ACHN (cell line): ENCODE results near the gene ZNF839.
"Not testable (repeated sequence)": the region's sequence is repeated elsewhere in the genome, so short reads cannot be mapped to it uniquely, and the experiment has no call there.

Source experiments
- DNase-seq: peaks from one replicate; pipeline ENCODE4 v3.0.0-alpha.2; 2015
- in situ Hi-C: cut with HindIII; loops from 2 replicates; pipeline ENCODE4 v1.10.0; 2017; ENCODE audit warnings: low sequenced_read_pairs, low pct_ligation_motif_present, low pct_unique_long_range_greater_than_20kb

The ZNF839 gene

DNA sequence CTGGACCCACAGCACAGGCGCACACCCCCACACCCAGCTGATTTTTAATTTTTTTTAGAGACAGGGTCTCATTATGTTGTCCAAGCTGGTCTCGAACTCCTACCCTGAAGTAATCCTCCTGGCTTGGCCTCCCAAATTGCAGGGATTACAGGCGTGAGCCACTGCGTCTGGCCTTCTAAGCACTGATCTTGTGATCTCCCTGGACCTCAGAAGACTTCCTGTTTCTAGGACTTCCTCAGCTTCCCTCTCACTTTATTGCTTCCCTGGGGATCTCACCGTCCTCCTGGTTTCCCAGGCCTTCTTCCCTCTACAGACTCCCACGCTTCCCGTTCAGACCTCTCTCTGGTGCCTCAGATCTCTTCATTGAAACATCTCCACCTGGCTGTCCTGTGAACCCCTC, 13.8 kb downstream of the ZNF839 start:
- in situ Hi-C loops, result no loop called here
- no peak for DNase-seq

DNA sequence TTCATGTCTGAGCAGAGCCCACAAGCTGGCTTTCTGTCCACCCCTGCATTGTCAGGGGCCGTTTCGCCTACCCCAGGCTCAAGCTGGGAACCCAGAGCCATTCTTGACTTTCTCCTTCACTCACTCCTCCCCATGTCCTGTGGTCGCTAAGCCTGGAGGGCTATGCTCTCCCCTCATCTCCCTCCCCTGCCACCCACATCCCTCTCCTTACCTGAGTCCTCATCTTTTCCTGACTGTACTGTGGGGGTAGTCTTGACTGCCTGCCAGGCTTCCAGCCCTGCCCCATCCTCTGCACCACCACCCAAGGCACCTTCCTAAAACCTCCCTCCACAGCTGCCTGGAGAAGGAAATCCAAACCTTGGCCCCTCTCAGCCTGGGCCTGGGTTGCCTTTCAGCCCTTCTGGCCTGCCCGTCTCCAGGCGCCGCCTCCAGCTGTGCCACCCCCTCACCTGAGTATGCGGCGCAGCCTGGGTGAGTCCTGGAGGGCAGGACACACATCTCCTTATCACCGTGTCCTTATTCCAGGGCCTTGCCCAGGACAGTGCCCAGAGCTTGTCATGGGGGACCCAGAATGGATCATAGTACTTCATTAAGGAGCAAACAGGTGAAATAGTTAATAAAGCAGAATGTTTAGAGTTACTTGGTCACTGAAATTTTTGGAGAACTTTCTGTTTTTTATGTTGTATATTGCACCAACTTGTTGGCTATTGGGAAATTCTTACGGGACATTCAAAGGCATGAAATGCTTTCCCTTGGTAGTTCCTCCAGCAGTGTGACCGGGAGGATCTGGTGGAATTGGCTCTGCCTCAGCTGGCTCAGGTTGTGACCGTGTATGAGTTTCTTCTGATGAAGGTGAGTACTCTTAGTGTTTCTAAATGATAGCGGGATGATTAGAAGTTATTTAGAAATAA, 14.5 kb downstream of the ZNF839 start:
- in situ Hi-C loops, result no loop called here
- DNase-seq, result no peak

DNA sequence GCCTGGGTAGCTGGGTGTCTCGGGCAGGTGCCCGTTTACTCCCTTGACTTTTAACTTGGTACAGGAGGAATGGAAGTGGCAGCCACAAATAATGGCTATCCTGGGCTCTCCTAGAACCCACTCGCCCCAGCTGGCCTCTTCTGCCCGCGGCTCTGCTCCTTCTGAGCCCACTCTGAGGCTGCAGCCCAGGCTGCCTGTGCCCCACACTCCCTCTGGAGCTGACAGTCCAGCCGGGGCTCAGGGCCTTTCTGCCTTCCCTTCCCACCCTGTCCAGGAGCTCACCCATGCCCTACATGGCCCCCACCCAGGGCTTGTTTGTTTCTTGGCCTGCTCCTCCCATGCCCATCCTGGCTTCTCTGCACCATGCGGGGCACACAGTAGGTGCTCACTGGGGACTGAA, 15.6 kb downstream of the ZNF839 start:
- in situ Hi-C loops, result no loop called here
- DNase-seq, result no peak

DNA sequence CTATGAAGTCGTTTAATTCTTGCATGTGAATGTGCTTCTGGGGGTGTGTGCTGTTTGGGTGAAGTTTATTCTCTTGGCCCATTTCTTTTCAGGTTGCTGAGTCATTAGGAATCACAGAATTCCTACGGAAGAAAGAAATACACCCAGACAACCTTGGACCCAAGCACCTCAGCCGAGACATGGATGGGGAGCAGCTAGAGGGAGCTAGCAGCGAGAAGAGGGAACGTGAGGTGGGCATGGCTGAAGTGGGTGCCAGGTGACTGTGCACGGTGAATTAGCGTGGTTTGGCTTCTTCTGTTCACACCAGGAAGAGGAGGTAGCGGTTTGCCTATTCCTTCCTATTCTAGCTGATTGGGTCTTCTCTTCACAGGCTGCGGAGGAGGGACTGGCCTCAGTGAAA, 19.2 kb downstream of the ZNF839 start:
- in situ Hi-C loops, result no loop called here
- DNase-seq, result no peak

DNA sequence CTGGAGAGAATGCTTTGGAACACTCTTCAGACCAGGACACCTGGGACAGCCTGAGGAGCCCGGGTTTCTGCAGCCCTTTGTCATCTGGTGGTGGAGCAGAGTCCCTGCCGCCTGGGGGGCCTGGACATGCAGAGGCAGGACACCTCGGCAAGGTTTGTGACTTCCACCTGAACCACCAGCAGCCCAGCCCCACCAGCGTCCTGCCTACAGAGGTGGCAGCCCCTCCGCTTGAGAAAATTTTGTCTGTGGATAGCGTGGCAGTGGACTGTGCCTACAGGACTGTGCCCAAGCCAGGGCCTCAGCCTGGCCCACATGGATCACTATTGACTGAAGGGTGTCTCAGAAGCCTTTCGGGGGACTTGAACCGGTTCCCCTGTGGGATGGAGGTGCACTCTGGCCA, 22.0 kb downstream of the ZNF839 start:
- in situ Hi-C loops, result no loop called here
- DNase-seq, result no peak

DNA sequence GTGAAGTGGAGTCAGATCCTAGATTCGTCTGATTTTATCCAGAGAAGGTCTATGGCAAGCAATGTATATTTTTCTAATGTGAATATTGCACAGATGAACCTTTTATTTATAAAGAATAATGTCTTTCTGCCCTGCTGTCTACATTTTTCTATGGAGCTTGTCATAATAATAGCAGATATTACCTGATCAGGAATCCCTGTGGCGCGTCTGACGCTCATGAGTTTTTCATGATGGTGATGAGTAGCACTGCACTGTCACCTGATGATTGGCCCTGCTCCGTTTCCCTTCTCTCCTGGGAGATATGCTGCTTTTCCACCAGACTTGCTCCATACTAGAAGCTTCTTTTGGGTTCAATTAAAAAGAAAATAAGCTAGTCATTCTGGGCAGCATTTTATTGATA, 22.7 kb downstream of the ZNF839 start:
- in situ Hi-C loops, result no loop called here
- DNase-seq, result no peak

DNA sequence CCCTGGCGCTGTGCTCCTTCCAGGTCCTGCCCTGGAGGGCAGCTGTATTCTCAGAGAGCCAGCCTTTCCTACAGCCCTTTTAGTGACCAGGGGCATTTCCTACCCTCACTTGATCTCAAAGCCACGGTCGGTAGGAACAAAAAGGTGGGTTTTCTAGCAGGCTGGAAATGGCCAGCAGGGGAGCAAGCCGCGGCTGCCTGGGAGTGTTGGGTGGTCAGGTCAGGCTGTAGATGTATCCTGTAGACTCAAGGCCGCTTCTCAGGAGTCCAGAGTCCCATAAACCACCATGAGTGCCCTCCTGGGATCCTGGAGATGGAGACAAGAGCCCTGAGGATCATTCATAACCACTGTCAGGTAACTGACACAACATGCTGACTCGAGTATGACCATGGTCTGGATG, 24.5 kb downstream of the ZNF839 start:
- DNase-seq, result no peak
- in situ Hi-C loops, result no loop called here

DNA sequence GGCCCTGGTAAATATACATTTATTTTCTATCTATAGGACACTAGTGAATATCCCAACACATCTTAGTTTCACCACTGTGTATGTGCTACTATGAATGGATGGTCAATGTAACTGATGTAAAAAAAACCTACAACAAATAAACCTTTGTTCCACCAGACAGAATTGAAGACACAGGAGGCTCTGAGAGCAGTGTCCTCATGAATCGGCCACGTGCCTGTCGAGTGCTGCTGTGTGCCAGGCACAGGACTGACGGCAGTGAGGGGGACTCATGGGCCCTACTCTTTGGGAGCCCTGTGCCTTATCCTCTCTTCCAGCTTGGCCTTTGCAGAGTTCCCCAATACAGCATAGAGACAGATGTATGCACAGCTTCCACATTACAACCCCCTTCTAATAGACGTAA, 24.9 kb downstream of the ZNF839 start:
- DNase-seq, result no peak
- in situ Hi-C loops, result no loop called here

DNA sequence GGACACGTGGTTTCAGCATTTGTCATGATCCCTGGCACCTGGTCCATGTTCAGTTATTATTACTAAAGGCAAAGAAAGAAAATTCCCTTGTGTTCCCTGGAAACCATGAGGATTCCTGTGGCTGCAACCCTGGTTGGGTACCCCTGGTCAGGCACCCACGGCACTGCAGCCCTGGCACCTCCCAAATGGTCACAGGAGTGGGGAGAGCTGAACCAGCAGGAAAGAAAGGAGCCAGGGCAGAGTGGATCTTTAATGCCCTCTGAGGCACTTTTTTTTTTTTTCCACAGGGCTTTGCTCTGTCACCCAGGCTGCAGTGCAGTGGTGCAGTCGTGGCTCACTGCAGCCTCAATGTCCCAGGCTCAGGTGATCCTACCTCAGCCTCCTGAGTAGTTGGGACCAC, 25.7 kb downstream of the ZNF839 start:
- in situ Hi-C loops, result no loop called here

DNA sequence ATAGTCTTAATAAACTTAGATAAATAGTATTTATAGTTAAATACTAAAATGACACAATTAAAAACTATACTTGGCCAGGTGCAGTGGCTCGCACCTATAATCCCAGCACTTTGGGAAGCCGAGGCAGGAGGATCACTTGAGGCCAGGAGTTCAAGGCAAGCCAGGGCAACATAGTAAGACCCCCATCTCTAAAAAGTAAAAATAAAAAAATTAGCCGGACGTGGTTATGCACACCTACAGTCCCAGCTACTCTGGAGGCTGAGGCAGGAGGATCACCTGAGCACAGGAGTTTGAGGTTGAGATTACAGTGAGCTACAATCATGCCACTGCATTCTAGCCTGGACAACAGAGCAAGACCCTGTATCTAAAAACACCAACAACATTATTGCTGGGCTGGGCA, 27.1 kb downstream of the ZNF839 start:
- DNase-seq, result no peak
- in situ Hi-C loops, result no loop called here

More for the DNA sequence above, 25.7 kb downstream of the ZNF839 start:
- no peak for DNase-seq

DNA sequence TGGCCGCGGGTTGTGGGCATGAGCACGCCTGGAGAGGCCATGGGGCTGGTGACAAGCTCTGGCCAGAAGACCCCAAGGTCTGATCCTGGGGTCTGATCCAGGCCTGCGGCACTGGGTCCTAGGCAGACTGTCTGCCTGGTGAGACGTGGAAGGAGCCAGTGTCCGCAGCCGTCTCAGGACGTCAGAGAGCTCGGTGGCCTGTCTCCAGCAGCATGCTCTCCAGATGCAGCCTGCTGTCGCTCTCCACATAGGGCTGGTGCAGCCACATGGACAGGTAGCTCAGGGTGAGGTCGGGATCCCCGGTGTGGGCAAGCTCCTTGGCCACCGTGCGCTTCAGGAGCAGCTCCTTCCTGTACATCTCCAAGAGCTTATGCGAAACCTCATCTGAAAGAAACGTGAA, 28.8 kb downstream of the ZNF839 start:
- no peak for DNase-seq
- in situ Hi-C loops, result no loop called here

DNA sequence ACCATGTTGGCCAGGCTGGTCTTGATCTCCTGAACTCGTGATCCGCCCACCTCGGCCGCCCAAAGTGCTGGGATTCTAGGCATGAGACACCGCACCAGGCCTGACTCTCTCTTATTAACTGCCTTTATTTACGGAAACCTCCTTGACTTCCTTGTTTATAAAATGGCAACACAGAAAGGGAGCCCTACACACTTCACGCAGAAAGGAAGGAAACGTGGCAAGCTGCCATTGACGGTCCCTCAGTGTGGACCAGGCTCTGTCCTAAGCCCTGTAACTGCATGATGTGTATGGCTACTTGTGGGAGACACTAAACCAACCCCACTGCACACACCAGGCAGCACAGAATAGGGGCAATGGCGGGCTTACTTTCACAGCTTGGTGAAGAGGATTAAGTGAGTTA, 31.5 kb downstream of the ZNF839 start:
- in situ Hi-C loops, result no loop called here
- no peak for DNase-seq

DNA sequence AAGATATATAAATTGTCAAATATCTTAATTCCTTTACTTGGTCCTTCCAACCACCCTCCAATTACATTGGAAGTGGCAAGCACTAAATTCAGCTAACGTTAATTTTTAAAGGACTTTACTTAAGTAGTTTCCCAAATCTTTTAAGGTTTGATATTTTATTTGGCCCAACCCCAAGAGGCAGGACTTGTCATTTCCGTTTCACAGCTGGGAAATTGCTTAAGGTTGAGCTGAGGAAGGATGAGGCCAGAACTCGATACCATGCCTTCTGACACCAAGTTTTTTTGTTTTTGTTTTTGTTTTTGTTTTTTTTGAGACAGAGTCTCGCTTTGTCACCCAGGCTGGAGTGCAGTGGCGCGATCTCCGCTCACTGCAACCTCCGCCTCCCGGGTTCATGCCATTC, 32.0 kb downstream of the ZNF839 start:
- in situ Hi-C loops, DNase-seq: not testable (repeated sequence)

DNA sequence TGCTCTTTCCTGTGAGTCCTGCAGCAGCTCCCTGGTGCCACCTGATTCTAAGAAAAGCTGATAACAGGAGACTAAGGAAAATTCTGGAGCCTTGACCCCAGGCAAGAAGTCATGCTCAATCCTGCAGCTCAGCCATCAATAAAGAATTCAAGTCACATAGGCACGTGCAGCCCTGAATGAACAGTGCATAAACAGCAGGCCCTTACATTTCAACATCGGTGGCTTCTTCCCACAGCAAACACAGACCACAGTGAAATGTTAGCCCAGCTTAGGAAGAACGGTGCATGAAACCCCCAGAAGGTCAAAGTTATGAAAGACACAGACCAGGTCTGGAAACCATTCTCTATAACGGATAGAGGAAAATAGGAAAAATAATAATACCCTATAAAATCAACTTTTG, 32.7 kb downstream of the ZNF839 start:
- in situ Hi-C loops, result no loop called here

DNA sequence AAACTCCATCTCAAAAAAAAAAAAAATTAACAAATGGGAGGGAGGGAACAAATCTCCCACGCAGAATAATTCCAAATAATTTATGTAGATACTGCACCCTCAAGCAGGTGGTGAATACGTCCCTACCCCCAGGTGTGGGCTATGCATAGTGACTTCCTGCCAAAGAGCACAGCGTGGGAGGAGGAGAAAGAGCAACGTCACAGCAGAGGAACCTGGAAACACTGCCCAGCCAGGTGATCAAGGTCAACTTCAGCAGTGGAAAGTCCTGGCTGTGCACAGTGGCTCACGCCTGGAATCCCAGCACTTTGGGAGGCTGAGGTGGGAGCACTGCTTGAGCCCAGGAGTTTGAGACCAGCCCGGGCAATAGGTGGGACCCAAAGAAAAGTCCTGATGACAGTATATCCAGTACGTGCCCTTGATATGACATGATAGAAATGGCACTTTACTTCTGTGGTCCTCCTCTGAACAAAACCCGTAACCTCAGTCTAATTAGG, 33.6 kb downstream of the ZNF839 start:
- in situ Hi-C loops, result no loop called here
- DNase-seq, result no peak

More for the DNA sequence above, 32.7 kb downstream of the ZNF839 start:
- no peak for DNase-seq

DNA sequence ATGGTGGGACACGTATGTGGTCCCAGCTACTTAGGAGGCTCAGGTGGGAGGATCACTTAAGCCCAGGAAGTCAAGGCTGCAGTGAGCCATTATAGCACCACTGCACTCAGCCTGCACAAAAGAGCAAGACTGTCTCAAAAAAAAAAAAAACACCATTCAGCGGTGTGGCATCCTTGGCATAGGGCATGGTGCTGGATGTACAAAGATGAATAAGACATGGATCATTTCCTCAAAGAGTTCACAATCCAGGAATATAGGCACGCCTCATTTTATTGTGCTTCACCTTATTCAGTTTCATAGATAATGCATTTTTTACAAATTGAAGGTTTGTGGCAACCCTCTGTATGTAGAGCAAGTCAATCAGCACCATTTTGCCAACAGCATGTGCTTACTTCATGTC, 36.7 kb downstream of the ZNF839 start:
- in situ Hi-C loops, result no loop called here
- no peak for DNase-seq

DNA sequence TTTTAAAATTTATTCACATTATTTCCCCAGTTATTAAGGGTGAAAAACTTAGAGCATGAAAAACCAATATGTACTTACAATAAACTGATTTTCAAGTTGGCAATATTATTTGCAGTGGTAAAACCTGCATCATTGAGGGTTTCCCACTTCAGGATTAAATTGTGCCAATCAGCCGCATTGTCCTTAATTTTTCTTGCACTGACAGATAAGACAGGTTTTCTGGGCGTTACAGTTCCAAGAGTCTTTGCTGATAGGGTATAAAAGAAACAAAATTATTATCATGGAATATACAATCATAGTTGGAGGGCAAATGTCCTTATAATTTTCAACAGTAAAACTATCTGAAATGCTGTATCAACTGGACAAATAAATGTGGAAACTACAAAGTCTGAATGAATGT, 39.8 kb downstream of the ZNF839 start:
- DNase-seq, result no peak
- in situ Hi-C loops, result no loop called here

DNA sequence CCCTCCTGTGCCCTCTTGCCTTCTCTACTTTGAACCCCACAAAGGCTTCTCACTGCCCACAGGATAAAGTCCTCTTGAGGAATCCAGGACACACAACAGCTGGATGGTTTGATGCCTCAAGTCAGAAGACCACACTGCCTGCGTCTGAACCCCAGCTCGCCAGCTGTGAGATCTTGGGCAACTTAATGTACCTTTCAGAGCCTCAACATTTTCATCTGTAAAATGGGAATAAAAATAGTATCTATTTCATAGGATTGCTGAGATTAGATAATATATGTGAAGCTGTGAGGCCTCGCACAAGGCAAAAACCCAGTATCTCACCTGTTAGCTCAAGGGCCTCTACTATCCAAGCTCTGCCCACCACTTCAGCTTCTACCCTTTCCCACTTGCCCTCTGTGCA, 40.8 kb downstream of the ZNF839 start:
- no peak for DNase-seq
- in situ Hi-C loops, result no loop called here

DNA sequence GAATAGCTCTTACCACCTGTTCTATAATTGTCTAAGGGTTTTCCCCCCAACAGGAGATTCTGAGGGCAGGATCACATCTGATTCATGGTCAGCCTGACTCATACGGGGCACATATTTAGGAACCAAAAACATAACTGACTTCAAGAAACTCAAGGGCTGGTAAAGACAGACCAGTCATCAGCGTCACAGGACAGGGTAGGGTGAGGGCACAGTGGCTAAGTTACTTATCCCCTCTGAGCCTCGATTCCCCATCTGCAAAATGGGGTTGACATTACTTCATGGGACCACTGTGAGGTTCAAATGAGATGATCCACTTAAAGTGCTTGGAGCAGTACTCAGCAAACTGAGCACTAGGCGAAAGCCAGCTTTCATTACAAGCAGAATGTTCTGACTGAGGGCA, 42.5 kb downstream of the ZNF839 start:
- in situ Hi-C loops, result no loop called here
- DNase-seq, result peak; percentile 18

DNA sequence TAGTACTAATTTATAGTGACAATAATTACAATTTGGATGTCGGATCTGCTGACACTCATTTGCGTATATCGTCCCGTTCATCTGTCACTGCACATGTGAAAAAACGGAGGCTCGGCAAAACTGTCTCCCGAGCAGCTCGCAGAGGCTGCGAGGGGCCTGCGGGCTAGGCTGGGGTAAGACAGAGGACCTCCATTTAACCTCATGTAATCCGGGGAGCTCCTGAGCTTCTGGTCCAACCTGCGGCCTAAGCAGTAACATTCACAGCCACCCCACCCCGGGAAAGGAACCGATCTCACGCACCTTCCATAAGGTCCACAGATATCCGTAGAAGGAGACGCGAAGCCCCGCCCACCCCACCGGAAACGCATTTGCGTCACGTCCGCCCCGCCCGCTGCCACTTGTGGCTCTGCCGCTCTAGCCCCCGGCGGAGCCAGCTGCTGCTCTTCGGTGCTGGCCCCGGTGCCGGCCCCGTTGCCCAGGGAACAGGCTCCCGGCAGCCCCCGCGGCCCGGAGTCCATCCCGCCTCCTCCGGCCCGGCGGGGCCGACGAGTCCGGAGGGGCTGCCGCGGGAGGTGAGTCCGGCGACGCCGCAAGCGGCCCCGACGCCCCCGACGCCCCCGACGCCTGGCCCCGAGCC, 43.1 kb downstream of the ZNF839 start, which contains the start of the genes CINP and TECPR2:
TSS of gene CINP (minus strand) at position 346 of the 637 bp plus-strand sequence. CDS start at position 307, 39 bp downstream.
TSS of gene TECPR2 (plus strand) at position 397 of the 637 bp plus-strand sequence. CDS start 13,781 bp downstream, outside the sequence.
- in situ Hi-C loops, result no loop called here
- peak; percentile 93 for DNase-seq
